Measurements from ENCODE around the gene LAMC1. TPM values are rescaled to one million over a fixed set of nuclear protein-coding genes. Genes with fewer than 3 reads are reported as not detected.

The LAMC1 gene
- polyA plus RNA-seq, 1 donor (not counting 4 experiments of a cell fraction or from before 2014, with no cell fraction given): 66.6 TPM

- H3K27me3 ChIP-seq (ENCODE audit: control insufficient read depth, extremely low read depth, insufficient read depth, low read length): no peaks in the 10 kb centered on the region
- H3K4me1 ChIP-seq (ENCODE audit: control insufficient read depth, extremely low read depth, insufficient read depth, low read length): peaks cover 5% of the 10 kb centered on the region
- H4K20me1 ChIP-seq (ENCODE audit: control insufficient read depth, extremely low read depth, insufficient read depth, low read length): peaks cover 3% of the 10 kb centered on the region
These were observed 25.2 kb downstream of the LAMC1 start for GRCh38 chr1:183048087-183049085.

GRCh38 chr1:183051546-183051945, 28.3 kb downstream of the LAMC1 start:
- H3K36me3 ChIP-seq (ENCODE audit: control insufficient read depth in 2 of 2, extremely low read depth in 1 of 2, insufficient read depth in 2 of 2, low read length in 2 of 2): no peaks in the 10 kb centered on the region
- peaks cover 5% of the 10 kb centered on the region for H4K20me1 ChIP-seq (ENCODE audit: control insufficient read depth, extremely low read depth, insufficient read depth, low read length)
- no peak overlapping the region for H3K9ac ChIP-seq (ENCODE audit: control insufficient read depth, extremely low read depth, insufficient read depth, low read length)
- H3K79me2 ChIP-seq (ENCODE audit: control insufficient read depth, insufficient read depth, low read length): peaks cover 64% of the 10 kb centered on the region
- peaks cover 5% of the 10 kb centered on the region for H3K4me1 ChIP-seq (ENCODE audit: control insufficient read depth, extremely low read depth, insufficient read depth, low read length)
- dilution Hi-C loops (cut with MboI; ENCODE audit: extremely low pct_ligation_motif_present, low sequenced_read_pairs): no loop called here
- TF ChIP-seq CTCF (optimal IDR thresholded peaks at IDR 0.05 in 1 of 3, IDR thresholded peaks at IDR 0.05 in 1 of 3, conservative IDR thresholded peaks at IDR 0.05 in 1 of 3; ENCODE audit: extremely low read depth in 1 of 3, insufficient read depth in 2 of 3, low read length in 3 of 3): no peak
- H3K9me3 ChIP-seq (ENCODE audit: control insufficient read depth, low read depth, low read length): no peaks in the 10 kb centered on the region
- no peak overlapping the region for H2AFZ ChIP-seq (ENCODE audit: control insufficient read depth, low read length)
- H3K27ac ChIP-seq (ENCODE audit: control insufficient read depth, insufficient read depth, low read length): no peak overlapping the region
- no peak overlapping the region for H3K4me3 ChIP-seq (ENCODE audit: control insufficient read depth in 2 of 3, extremely low read depth in 1 of 3, insufficient read depth in 2 of 3, low read depth in 1 of 3, low read length in 3 of 3)
- H3K9me1 ChIP-seq (ENCODE audit: control insufficient read depth, extremely low read depth, insufficient read depth, low read length): no peaks in the 10 kb centered on the region
- H3K4me2 ChIP-seq (ENCODE audit: control insufficient read depth, extremely low read depth, insufficient read depth, low read depth, low read length): no peak overlapping the region
- no peak for DNase-seq (ENCODE audit: low read depth, low spot score)
- H3K27me3 ChIP-seq (ENCODE audit: control insufficient read depth, extremely low read depth, insufficient read depth, low read length): no peaks in the 10 kb centered on the region
- FAIRE-seq: no peak

More at GRCh38 chr1:183048087-183049085, 25.2 kb downstream of the LAMC1 start:
- Histone ChIP-seq H3K4me2 (ENCODE audit: control insufficient read depth, extremely low read depth, insufficient read depth, low read depth, low read length) (no peak overlapping the region), H3K9ac (ENCODE audit: control insufficient read depth, extremely low read depth, insufficient read depth, low read length) (no peak overlapping the region), H3K36me3 (ENCODE audit: control insufficient read depth in 2 of 2, extremely low read depth in 1 of 2, insufficient read depth in 2 of 2, low read length in 2 of 2) (no peaks in the 10 kb centered on the region), H2AFZ (ENCODE audit: control insufficient read depth, low read length) (no peak overlapping the region), H3K27ac (ENCODE audit: control insufficient read depth, insufficient read depth, low read length) (no peak overlapping the region), H3K9me1 (ENCODE audit: control insufficient read depth, extremely low read depth, insufficient read depth, low read length) (no peaks in the 10 kb centered on the region), H3K79me2 (ENCODE audit: control insufficient read depth, insufficient read depth, low read length) (peaks cover 69% of the 10 kb centered on the region), H3K4me3 (ENCODE audit: control insufficient read depth in 2 of 3, extremely low read depth in 1 of 3, insufficient read depth in 2 of 3, low read depth in 1 of 3, low read length in 3 of 3) (no peak overlapping the region), H3K9me3 (ENCODE audit: control insufficient read depth, low read depth, low read length) (no peaks in the 10 kb centered on the region)
- dilution Hi-C loops (cut with MboI; ENCODE audit: extremely low pct_ligation_motif_present, low sequenced_read_pairs): no loop called here
- FAIRE-seq: no peak
- no peak for TF ChIP-seq EZH2 (IDR thresholded peaks at IDR 0.05; ENCODE audit: low read length)
- no peak for TF ChIP-seq CTCF (optimal IDR thresholded peaks at IDR 0.05 in 1 of 3, IDR thresholded peaks at IDR 0.05 in 1 of 3, conservative IDR thresholded peaks at IDR 0.05 in 1 of 3; ENCODE audit: extremely low read depth in 1 of 3, insufficient read depth in 2 of 3, low read length in 3 of 3)
- DNase-seq (ENCODE audit: low read depth, low spot score): no peak

Measured in keratinocyte (primary cell).